H9 (cell line): Measurements from ENCODE around the gene PLPPR2. TPM values are rescaled to one million over a fixed set of nuclear protein-coding genes. Genes with fewer than 3 reads are reported as not detected.

Experiments used
- DNase-seq: peaks from one replicate; pipeline ENCODE4 v3.0.0-alpha.2; 2017
- H2AFZ ChIP-seq: one replicate; pipeline ENCODE4 v1.6.1; 2013; ENCODE audit warnings: mild to moderate bottlenecking, low read length, control low read depth, moderate library complexity
- H2AK5ac ChIP-seq: 2 replicates; pipeline ENCODE4 v1.6.1; 2013; ENCODE audit warnings: low read length, control low read depth, mixed read lengths; ENCODE audit not compliant: insufficient read length
- H2BK120ac ChIP-seq: one replicate; pipeline ENCODE4 v1.6.1; 2013; ENCODE audit warnings: low read depth, mild to moderate bottlenecking, low read length, control low read depth, inconsistent platforms; ENCODE audit not compliant: poor library complexity, severe bottlenecking
- H2BK12ac ChIP-seq: 2 replicates; pipeline ENCODE4 v1.6.1; 2013; ENCODE audit warnings: low read length, control low read depth, mixed read lengths, low read depth; ENCODE audit not compliant: insufficient read length
- H2BK15ac ChIP-seq: 2 replicates; pipeline ENCODE4 v1.6.1; 2013; ENCODE audit warnings: low read depth, low read length, control low read depth
- H2BK20ac ChIP-seq: one replicate; pipeline ENCODE4 v1.6.1; 2013; ENCODE audit warnings: low read depth, mild to moderate bottlenecking, low read length, control low read depth, inconsistent platforms; ENCODE audit not compliant: poor library complexity, severe bottlenecking
- H2BK5ac ChIP-seq: 2 replicates; pipeline ENCODE4 v1.6.1; 2013; ENCODE audit warnings: low read length, control low read depth, mixed read lengths; ENCODE audit not compliant: insufficient read length
- H3K14ac ChIP-seq: 2 replicates; pipeline ENCODE4 v1.6.1; 2013; ENCODE audit warnings: low read length, control low read depth; ENCODE audit not compliant: insufficient read depth
- H3K18ac ChIP-seq: 2 replicates; pipeline ENCODE4 v1.6.1; 2013; ENCODE audit warnings: low read depth, mild to moderate bottlenecking, mixed read lengths, low read length, control low read depth; ENCODE audit not compliant: insufficient read length
- H3K23ac ChIP-seq: 2 replicates; pipeline ENCODE4 v1.6.1; 2013; ENCODE audit warnings: low read length, control low read depth, mixed read lengths, low read depth; ENCODE audit not compliant: insufficient read length
- H3K23me2 ChIP-seq: 2 replicates; pipeline ENCODE4 v1.6.1; 2013; ENCODE audit warnings: low read depth, mild to moderate bottlenecking, mixed read lengths, low read length, control low read depth; ENCODE audit not compliant: insufficient read length, poor library complexity, severe bottlenecking
- H3K27ac ChIP-seq: 2 replicates; pipeline ENCODE4 v1.5.1; 2013; ENCODE audit warnings: low read length, control low read depth, mixed read lengths, low read depth; ENCODE audit not compliant: insufficient read length
- H3K27me3 ChIP-seq: 2 replicates; pipeline ENCODE4 v1.6.1; 2013; ENCODE audit warnings: low read length, control low read depth, inconsistent platforms; ENCODE audit not compliant: insufficient read depth
- H3K4ac ChIP-seq: 2 replicates; pipeline ENCODE4 v1.6.1; 2013; ENCODE audit warnings: low read depth, mild to moderate bottlenecking, control low read depth, inconsistent platforms, low read length, moderate library complexity
- H3K4me1 ChIP-seq: 2 replicates; pipeline ENCODE4 v1.6.1; 2013; ENCODE audit warnings: low read length, control low read depth, inconsistent platforms; ENCODE audit not compliant: insufficient read depth
- H3K4me2 ChIP-seq: 2 replicates; pipeline ENCODE4 v1.6.1; 2013; ENCODE audit warnings: low read length, control low read depth, mixed read lengths; ENCODE audit not compliant: insufficient read length, insufficient read depth
- H3K56ac ChIP-seq: 2 replicates; pipeline ENCODE4 v1.6.1; 2013; ENCODE audit warnings: low read depth, mild to moderate bottlenecking, mixed read lengths, low read length, control low read depth; ENCODE audit not compliant: insufficient read length
- H3K79me1 ChIP-seq: 2 replicates; pipeline ENCODE4 v1.6.1; 2013; ENCODE audit warnings: low read depth, mild to moderate bottlenecking, moderate library complexity, low read length, control low read depth, inconsistent platforms; ENCODE audit not compliant: insufficient read depth, poor library complexity, severe bottlenecking
- H3K79me2 ChIP-seq: 2 replicates; pipeline ENCODE4 v1.6.1; 2013; ENCODE audit warnings: low read length, control low read depth, inconsistent platforms; ENCODE audit not compliant: insufficient read depth
- H3K9ac ChIP-seq: 2 replicates; pipeline ENCODE4 v1.6.1; 2013; ENCODE audit warnings: low read length, control low read depth, mixed read lengths; ENCODE audit not compliant: insufficient read length; ENCODE audit errors: extremely low read depth
- H3K9me3 ChIP-seq: one replicate; pipeline ENCODE4 v1.6.1; 2013; ENCODE audit warnings: low read depth, low read length, inconsistent platforms; ENCODE audit not compliant: control insufficient read depth
- H3T11ph ChIP-seq: one replicate; pipeline ENCODE4 v1.6.1; 2013; ENCODE audit warnings: mild to moderate bottlenecking, low read length, control low read depth, inconsistent platforms
- H4K20me1 ChIP-seq: one replicate; pipeline ENCODE4 v1.6.1; 2013; ENCODE audit not compliant: control insufficient read depth, insufficient read length, insufficient read depth
- H4K5ac ChIP-seq: 2 replicates; pipeline ENCODE4 v1.6.1; 2013; ENCODE audit warnings: low read depth, mild to moderate bottlenecking, mixed read lengths, low read length, control low read depth; ENCODE audit not compliant: insufficient read length
- H4K8ac ChIP-seq: replicated peaks from 2 replicates; pipeline ENCODE4 v1.6.1; 2013; ENCODE audit warnings: low read length, control low read depth, mixed read lengths, low read depth; ENCODE audit not compliant: insufficient read length
- H4K91ac ChIP-seq: 2 replicates; pipeline ENCODE4 v1.6.1; 2013; ENCODE audit warnings: low read depth, mild to moderate bottlenecking, moderate library complexity, mixed read lengths, low read length, control low read depth; ENCODE audit not compliant: insufficient read length
- H3K27ac Mint-ChIP-seq, 3 experiments: 2 replicates in 2 of 3; 3 replicates in 1 of 3; pipeline ENCODE4 v1.8.0; 2020 to 2021; ENCODE audit warnings: mixed read lengths in 3 of 3, mild to moderate bottlenecking in 1 of 3, moderate library complexity in 1 of 3
- H3K27me3 Mint-ChIP-seq: 2 replicates; pipeline ENCODE4 v1.8.0; 2021; ENCODE audit warnings: low read depth, mild to moderate bottlenecking, moderate library complexity, mixed read lengths
- H3K36me3 Mint-ChIP-seq, 3 experiments: 2 replicates in 2 of 3; 3 replicates in 1 of 3; pipeline ENCODE4 v1.8.0; 2020 to 2021; ENCODE audit warnings: low read depth in 3 of 3, mixed read lengths in 3 of 3; ENCODE audit not compliant: insufficient read depth in 1 of 3
- H3K4me1 Mint-ChIP-seq, 2 experiments: 2 replicates each; pipeline ENCODE4 v1.8.0; 2020; ENCODE audit warnings: mixed read lengths in 2 of 2
- H3K4me3 Mint-ChIP-seq, 2 experiments: 2 replicates in 1 of 2; 3 replicates in 1 of 2; pipeline ENCODE4 v1.8.0; 2020 to 2021; ENCODE audit warnings: mild to moderate bottlenecking in 2 of 2, mixed read lengths in 2 of 2, moderate library complexity in 1 of 2
- H3K9me3 Mint-ChIP-seq, 2 experiments: 2 replicates in 1 of 2; 3 replicates in 1 of 2; pipeline ENCODE4 v1.8.0; 2020; ENCODE audit warnings: mild to moderate bottlenecking in 2 of 2, mixed read lengths in 2 of 2, moderate library complexity in 1 of 2
- WGBS: extraction: QIAGEN DNeasy Blood & Tissue Kit; methylation state at CpG from one replicate; pipeline ENCODE4 v1.1.7; 2013; ENCODE audit warnings: missing lambda C conversion rate, low lambda C conversion rate, mixed read lengths; ENCODE audit not compliant: insufficient read length; ENCODE audit errors: extremely low coverage; 5-methylcytosine and 5-hydroxymethylcytosine counted together
- total RNA-seq: library from RNA; stranded (reverse); gene quantifications from 2 replicates; pipeline ENCODE4 v1.2.1, GENCODE V29; 2021
- TF ChIP-seq, protein P1 (sequence below): fragments of 200-600 bp; sonication (generic); conservative IDR thresholded peaks from 3 replicates; pipeline ENCODE4 v1.8.0; 2021; ENCODE audit warnings: antibody characterized with exemption, mild to moderate bottlenecking

The PLPPR2 gene
- total RNA-seq, 1 experiment from 2014 or later, result 8.0 TPM

DNA sequence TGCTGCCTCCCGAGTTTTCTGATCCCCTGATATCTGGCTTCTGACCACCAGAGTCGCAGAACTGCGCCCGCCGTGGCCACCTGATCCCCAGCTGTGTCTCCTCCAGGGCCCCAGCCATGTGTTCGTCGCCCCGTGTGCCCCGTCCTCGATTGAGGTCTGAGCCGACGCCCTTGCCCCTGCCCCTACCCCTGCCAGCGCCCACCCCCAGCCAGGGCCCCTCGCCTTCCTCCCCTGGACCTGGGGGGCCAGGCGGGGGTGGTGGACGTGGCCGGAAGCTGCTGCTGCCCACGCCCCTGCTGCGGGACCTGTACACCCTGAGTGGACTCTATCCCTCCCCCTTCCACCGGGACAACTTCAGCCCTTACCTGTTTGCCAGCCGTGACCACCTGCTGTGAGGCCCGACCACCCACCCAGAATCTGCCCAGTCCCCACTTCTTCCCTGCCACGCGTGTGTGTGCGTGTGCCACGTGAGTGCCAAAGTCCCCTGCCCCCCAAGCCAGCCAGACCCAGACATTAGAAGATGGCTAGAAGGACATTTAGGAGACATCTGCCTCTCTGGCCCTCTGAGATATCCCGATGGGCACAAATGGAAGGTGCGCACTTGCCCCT, 9.2 kb downstream of the PLPPR2 start:
- no CpG with 5 or more reads among the region's 28 CpGs for WGBS

More for the DNA sequence above, 9.2 kb downstream of the PLPPR2 start:
- Histone ChIP-seq H3K14ac (no peak overlapping the region), H4K20me1 (no peaks in the 10 kb centered on the region), H3K56ac (no peak overlapping the region), H3K23me2 (peaks cover 12% of the 10 kb centered on the region), H2BK15ac (no peak overlapping the region), H2AK5ac (no peak overlapping the region), H4K8ac (no peak overlapping the region), H3K4me2 (no peak overlapping the region), H3T11ph (no peak overlapping the region), H3K4ac (no peak overlapping the region), H2BK12ac (no peak overlapping the region), H2BK5ac (no peak overlapping the region), H3K4me1 (no peaks in the 10 kb centered on the region; the same call in 1 of the 2 replicates), H3K79me1 (no peaks in the 10 kb centered on the region), H4K5ac (no peak overlapping the region), H4K91ac (no peak overlapping the region), H2BK120ac (no peak overlapping the region), H3K79me2 (no peaks in the 10 kb centered on the region), H3K9me3 (no peaks in the 10 kb centered on the region), H3K9ac (no peak overlapping the region), H2BK20ac (no peak overlapping the region), H2AFZ (no peak overlapping the region), H3K18ac (no peak overlapping the region), H3K27ac (no peak overlapping the region), H3K27me3 (no peaks in the 10 kb centered on the region; the same call in 1 of the 2 replicates), H3K23ac (no peak overlapping the region)
- TF ChIP-seq, protein P1, sequence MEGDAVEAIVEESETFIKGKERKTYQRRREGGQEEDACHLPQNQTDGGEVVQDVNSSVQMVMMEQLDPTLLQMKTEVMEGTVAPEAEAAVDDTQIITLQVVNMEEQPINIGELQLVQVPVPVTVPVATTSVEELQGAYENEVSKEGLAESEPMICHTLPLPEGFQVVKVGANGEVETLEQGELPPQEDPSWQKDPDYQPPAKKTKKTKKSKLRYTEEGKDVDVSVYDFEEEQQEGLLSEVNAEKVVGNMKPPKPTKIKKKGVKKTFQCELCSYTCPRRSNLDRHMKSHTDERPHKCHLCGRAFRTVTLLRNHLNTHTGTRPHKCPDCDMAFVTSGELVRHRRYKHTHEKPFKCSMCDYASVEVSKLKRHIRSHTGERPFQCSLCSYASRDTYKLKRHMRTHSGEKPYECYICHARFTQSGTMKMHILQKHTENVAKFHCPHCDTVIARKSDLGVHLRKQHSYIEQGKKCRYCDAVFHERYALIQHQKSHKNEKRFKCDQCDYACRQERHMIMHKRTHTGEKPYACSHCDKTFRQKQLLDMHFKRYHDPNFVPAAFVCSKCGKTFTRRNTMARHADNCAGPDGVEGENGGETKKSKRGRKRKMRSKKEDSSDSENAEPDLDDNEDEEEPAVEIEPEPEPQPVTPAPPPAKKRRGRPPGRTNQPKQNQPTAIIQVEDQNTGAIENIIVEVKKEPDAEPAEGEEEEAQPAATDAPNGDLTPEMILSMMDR, result no peak
- Mint-ChIP-seq H3K27me3 (peaks cover 18% of the 10 kb centered on the region), H3K4me1 (peaks cover 6 to 17% of the 10 kb centered on the region in 2 experiments), H3K36me3 (peaks cover 2 to 8% (median 5%) of the 10 kb centered on the region in 3 experiments; a peak in 6 of 7 replicates), H3K9me3 (no peaks in the 10 kb centered on the region; a peak in 1 of 5 replicates), H3K4me3 (no peak overlapping the region), H3K27ac (peak overlapping the region in 1 of 3 experiments; percentile 16; a peak in 1 of 7 replicates)
- no peak for DNase-seq
